KOPT-K1 (cell line): Measurements from ENCODE around the gene ABCC5.

Experiments used
- H3K27ac ChIP-seq: fragments of 200-600 bp; sonication (generic); 2 replicates; pipeline ENCODE4 v1.5.1; 2016; ENCODE audit warnings: antibody characterized with exemption, mild to moderate bottlenecking, low read depth, low read length; ENCODE audit not compliant: poor library complexity, severe bottlenecking
- H3K36me3 ChIP-seq: fragments of 200-600 bp; sonication (generic); 2 replicates; pipeline ENCODE4 v1.5.1; 2017; ENCODE audit warnings: antibody characterized with exemption, mild to moderate bottlenecking, low read length, moderate library complexity; ENCODE audit not compliant: insufficient read depth
- H3K9me3 ChIP-seq: fragments of 200-600 bp; sonication (generic); 2 replicates; pipeline ENCODE4 v1.5.1; 2017; ENCODE audit warnings: antibody characterized with exemption, low read length, mild to moderate bottlenecking; ENCODE audit not compliant: insufficient read depth, poor library complexity, severe bottlenecking

ABCC5 gene

DNA sequence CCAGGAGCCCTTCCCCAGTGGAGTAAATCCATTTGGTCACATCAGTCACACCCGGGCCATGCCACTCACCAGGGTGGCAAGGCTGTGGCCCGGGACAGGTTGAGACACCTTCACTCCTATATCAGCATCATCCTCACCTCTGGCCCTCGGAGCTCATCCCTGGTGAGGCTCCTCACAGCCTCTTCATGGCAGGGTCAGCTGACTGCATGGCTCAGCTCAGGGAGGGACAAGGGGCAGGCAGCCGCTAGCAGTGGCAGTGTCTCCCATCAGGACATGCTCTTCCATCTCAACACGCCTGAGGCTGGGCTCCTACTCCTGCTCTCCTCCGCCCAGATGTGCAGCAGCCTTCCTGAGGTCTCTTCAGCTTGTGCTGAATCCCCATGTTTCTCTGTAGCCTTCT, 106.6 kb downstream of the ABCC5 start:
- Histone ChIP-seq H3K9me3 (no peaks in the 10 kb centered on the region), H3K36me3 (no peaks in the 10 kb centered on the region), H3K27ac (no peak overlapping the region)

DNA sequence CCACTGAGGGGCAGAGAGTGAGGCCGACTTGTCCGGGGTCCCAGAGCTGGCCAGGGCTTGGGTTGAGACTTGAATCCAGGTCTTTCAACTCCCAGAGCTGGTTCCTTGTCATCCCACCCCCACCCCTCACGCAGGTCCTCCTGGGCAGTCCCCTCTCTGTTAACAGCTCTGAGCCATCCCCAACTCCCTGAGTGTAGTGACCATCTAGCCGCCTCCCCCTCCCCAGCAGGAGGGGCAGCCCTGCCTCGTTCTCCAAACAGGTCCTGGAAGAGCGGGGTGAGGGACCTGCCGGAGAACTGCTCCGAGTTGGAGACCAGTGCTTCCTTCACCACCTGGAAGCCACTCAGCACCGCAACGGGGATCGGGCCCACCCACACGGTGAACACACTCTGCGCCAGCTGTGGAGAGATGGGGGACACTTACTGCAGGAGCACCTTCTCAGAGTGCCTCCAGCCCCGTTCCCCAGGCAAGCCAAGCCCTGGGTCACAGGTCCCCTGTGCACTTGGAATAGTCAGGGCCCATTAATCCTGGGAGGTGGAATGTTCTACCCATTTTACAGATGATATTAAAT, 108.6 kb downstream of the ABCC5 start:
- no peaks in the 10 kb centered on the region for H3K36me3 ChIP-seq
- no peaks in the 10 kb centered on the region for H3K9me3 ChIP-seq

DNA sequence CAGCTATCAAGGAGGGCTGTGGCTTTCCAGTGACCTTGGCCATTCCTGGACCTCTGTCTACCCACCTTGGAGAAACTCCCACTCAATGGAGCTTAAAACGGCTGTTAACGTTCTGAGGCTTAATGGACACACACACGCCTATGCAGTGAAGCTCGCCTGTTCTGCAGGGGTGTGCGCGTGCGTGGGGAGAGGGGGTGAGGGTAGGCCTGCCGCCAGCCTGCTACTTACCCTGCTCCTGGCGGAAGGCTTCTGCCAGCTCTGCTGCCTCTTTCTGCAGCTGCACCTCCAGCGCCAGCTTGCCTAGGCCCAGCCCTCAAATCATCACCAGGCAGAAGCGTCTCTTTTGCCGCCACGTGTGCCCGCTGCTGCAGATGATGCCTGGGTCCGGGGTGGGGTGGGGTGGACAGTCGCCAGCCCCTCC, 109.8 kb downstream of the ABCC5 start:
- no peak overlapping the region for H3K27ac ChIP-seq
- H3K9me3 ChIP-seq, result no peaks in the 10 kb centered on the region
- H3K36me3 ChIP-seq, result no peaks in the 10 kb centered on the region

More for the DNA sequence above, 108.6 kb downstream of the ABCC5 start:
- H3K27ac ChIP-seq, result no peak overlapping the region

DNA sequence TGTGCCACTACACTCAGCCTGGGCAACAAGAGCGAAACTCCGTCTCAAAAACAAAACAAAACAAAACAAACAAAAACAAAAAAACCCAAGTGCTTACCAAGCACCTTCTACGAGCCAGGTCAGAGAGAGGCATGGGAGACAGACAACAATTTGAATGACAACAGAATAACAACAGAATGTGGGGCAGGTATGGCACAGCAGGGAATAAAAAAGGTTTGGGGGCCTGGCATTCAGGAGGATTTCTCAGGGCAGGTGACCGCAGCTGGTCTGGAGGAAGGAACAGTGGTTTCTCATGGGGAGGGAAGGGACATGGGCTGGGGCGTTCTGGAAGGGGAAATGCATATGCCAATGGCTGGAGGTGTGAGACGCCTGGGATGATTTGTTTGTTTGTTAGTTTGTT, 110.5 kb downstream of the ABCC5 start:
- no peaks in the 10 kb centered on the region for H3K9me3 ChIP-seq

DNA sequence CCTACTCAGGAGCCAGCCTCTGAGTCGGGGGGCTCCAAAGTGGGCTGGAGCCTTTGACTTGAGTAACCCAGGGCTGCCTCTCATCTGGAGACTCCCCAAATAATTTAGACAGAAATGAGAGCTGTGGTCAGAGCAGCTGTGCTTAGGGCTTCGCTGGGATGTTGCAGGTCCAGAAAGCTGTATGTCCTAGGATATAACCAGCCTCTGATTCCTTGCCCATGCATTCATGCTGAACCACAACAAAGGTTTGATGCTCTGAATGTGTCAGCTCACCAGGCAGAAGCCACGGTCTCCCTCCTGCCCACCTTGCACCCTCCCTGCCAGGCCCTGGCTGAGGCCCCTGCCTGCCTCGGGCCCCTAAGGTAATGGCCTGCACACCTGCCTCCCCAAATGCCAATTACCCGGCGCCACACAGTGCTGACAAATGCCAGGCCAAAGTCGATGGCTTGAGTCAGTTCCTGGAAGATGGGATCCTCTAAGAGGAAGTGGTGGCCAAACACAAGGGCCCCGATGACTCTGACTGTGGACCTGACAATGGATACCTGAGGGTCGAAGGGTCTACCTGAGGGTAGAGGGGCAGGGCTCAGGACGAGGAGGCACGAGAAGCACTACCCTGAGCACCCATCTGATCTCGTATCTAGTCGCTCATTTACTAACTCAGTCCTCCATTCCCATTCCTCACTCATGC, 111.3 kb downstream of the ABCC5 start:
- H3K27ac ChIP-seq, result no peak overlapping the region
- no peaks in the 10 kb centered on the region for H3K36me3 ChIP-seq
- H3K9me3 ChIP-seq, result no peaks in the 10 kb centered on the region

More for the DNA sequence above, 110.5 kb downstream of the ABCC5 start:
- no peaks in the 10 kb centered on the region for H3K36me3 ChIP-seq
- H3K27ac ChIP-seq, result no peak overlapping the region

DNA sequence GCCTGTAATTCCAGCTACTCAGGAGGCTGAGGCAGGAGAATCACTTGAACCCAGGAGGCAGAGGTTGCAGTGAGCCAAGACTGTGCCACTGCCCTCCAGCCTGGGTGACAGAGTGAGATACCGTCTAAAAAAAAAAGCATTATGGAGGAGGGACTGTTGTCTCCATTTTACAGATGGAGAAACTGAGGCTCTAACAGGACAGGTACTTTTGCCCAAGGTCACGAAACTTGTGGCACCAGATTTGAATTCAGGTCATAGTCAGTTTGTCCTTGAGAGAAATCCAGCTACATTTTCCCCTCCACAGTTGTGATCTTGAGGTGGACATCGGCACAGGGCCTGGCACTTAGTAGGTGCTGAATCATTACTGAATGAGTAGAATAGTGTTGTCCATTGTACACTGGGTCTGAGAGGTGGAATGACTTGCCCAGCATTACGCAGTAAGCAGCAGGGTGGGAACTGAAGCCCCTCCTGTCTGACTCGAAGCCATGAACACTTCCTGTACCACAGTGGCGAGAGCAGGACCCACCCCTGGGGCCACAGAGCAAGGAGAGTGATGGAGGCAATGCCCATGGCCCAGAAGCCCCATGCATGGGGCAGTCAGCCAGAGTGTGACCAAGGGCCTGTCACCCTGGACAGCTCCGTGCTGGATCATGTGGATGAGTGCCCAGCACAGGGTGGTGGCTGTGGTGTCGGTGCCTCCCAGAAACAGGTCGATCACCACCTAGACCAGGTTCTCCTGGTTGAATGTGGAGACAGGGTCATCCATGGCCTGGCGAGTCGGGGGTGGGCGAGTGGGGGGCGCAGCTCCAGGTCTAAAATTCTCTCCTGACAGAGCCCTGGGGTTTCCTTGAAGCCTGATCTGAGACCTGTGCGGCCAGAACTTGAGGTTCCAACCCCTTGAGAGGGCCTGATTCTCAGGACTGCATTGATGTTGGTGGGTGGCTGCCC, 112.6 kb downstream of the ABCC5 start:
- H3K36me3 ChIP-seq, result no peaks in the 10 kb centered on the region
- no peak overlapping the region for H3K27ac ChIP-seq
- H3K9me3 ChIP-seq, result peaks cover 5% of the 10 kb centered on the region

DNA sequence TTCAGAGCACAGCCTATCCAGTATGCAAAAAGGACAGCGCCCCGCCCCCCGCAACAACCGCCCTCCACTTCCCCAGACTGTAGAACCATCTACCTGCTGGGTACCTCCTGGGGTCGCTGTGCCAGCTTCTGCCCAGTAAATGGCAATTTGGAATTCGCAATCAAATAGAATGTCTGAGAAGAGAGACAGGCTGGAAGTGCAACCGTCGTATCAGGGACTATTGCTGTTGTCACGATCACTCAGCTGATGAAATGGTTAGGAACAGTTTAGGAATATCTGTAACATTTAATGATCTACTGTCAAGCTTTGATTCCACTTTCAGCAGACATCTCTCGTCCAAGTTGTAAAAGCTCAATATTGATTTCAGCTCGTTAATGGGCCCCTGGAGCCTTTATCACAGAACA, 119.7 kb downstream of the ABCC5 start:
- no peak overlapping the region for H3K27ac ChIP-seq
- peaks cover 7% of the 10 kb centered on the region for H3K9me3 ChIP-seq
- no peaks in the 10 kb centered on the region for H3K36me3 ChIP-seq

DNA sequence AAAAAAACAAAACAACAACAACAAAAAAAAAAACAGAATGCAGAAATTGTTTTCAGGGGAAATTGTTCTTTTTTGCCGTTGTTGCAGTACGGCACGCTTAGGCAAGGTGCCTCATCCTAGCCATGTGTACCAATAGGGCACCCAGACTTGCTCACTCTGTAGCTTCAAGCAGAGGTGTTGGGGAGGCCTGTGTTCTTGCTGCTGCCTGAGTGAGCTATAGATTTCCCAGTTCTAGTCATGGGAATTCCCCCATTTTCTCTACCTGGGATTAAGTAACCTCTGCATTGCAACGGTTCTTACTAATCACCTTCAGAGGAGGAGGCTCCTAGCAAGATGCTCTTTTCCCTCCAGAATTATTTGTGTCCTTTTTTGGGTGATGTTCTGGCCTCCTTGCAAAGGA, 120.1 kb downstream of the ABCC5 start:
- Histone ChIP-seq H3K27ac (no peak overlapping the region), H3K36me3 (no peaks in the 10 kb centered on the region), H3K9me3 (peaks cover 7% of the 10 kb centered on the region)

DNA sequence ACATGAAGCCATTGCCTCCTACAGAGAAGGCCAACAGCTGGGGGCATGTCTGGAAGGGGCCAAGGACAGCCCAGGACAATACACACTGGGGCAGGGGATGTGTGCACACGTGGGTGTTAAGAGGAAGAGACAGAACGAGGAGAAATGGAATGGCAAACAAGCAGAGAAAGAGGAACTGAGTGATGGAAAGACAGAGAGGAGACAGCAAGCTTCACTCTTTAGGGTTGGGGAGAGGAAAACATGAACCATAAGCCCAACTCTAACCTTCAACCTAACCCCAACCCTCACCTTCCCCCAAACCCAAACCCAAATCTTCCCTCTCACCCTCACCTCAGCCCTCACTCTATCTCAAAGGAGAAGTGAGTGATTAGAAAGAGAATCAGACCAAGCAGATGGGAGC, 121.1 kb downstream of the ABCC5 start:
- no peak overlapping the region for H3K27ac ChIP-seq
- peaks cover 7% of the 10 kb centered on the region for H3K9me3 ChIP-seq
- no peaks in the 10 kb centered on the region for H3K36me3 ChIP-seq

DNA sequence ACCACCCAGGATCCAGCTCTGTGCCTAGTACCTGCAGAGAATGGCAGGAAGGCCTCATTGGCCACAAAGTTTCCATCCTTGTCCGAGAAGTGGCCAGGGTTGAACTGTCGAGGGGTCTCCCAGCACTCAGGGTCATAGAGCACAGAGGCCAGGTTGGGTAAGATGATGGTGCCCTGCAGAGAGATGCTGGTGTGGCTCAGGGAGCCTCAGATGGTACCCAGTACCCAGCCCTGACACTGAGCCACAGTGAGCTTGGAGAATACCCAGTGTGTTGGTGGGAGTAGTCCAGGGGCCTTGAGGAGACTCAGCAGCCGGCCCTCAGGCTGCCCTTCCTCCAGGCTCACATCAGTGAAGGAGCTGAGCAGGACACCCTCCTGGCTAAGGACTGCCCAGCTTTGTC, 121.5 kb downstream of the ABCC5 start:
- Histone ChIP-seq H3K9me3 (peaks cover 7% of the 10 kb centered on the region), H3K36me3 (no peaks in the 10 kb centered on the region), H3K27ac (no peak overlapping the region)

DNA sequence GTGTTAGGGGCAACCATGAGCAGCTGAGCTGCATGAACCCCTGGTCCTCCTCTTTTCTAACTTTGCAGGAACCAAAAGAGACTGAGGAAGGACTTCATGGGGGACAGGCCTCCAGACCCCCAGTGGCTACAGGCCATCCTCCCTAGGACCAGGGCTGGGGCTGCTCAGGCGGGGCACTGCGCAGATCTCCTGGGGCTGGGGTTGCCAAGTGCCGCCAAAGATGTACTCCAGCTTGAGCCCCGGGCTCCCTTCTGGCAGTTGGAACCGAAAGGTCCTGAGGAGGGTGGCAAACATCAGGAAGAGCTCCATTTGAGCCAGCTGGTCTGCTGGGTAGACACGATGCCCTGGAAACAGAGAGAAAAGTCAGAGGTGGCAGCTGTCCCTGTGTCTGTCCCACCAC, 121.9 kb downstream of the ABCC5 start:
- H3K9me3 ChIP-seq, result peaks cover 7% of the 10 kb centered on the region
- no peak overlapping the region for H3K27ac ChIP-seq
- H3K36me3 ChIP-seq, result no peaks in the 10 kb centered on the region

DNA sequence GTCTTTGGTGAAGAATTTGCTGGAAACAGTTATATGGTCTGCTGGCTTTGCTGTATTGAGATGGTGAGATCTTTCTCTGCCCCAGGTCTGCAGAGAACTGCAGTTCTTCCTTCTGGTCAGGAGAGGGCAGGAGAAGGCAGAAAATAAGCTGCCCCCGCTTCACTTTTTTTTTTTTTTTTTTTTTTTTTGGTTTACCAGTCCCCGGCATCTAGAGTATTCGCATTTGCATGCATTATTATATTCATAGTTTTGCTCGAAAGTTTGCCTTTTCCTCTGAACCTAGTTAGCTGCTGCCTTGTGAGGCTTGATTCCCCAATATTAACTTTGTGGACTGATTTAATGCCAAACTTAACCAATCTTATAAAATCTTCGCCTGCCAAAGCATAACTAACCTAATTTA, 122.4 kb downstream of the ABCC5 start:
- H3K27ac ChIP-seq, result no peak overlapping the region

DNA sequence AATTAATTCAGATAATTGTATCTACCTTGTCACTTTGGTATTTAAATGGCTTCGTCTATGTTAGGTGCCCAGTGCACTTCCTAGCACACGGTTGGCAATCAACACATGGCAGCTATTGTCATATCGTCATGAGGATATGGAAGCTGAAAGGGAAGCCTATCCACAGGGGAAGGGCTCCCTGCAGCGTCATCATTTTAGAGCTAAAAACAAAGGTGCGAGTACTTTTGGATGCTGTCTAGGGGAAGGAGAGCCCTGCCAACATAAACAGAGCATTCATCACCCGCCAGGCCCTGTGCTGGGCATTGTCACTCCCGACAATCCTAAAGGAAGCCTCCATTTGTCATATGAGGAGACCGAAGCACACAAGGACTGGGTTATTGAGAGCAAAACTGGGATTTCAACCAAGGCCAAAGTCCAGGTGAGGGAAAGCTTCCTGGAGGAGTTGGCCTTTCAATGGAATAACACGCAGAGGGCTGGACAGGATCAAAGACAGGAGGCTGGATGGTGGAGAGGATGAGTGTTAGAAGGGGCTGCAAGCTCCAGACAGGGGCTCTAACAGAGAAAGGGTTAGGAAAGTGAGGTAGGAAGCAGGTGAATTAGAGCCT, 125.0 kb downstream of the ABCC5 start:
- Histone ChIP-seq H3K27ac (no peak overlapping the region), H3K36me3 (no peaks in the 10 kb centered on the region), H3K9me3 (no peaks in the 10 kb centered on the region)

More for the DNA sequence above, 122.4 kb downstream of the ABCC5 start:
- no peaks in the 10 kb centered on the region for H3K36me3 ChIP-seq
- H3K9me3 ChIP-seq, result peaks cover 4% of the 10 kb centered on the region

DNA sequence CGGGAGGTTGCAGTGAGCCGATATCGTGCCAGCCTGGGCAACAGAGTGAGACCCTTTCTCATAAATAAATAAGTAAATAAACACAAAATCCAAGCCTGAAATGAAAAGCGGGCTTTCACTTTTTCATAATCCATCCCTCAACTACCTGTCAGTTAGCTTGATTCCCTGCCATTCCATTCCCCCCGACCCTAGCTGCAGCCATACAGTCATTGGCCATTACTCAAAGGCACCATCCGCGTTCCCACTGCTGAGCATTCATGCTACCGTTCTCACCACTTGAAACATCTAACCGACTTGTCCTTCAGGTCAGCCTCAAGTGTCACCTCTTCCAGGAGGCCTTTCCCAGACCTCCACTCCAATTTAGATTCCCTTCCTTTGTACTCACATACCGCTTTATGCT, 131.9 kb downstream of the ABCC5 start:
- H3K27ac ChIP-seq, result no peak overlapping the region
- no peaks in the 10 kb centered on the region for H3K9me3 ChIP-seq
- 0 out of 2 replicates have a peak, but pooled peaks cover 6% of the 10 kb centered on the region for H3K36me3 ChIP-seq
